PC-3 (cell line): ENCODE results near the gene TEAD4. TPM values are rescaled to one million over a fixed set of nuclear protein-coding genes. Genes with fewer than 3 reads are reported as not detected.

ENCODE experiments used
- ATAC-seq: fragments of 200-7000 bp; cut with Tn5 transposase; 2 replicates; pipeline ENCODE4 v1.9.1; 2020; ENCODE audit warnings: mild to moderate bottlenecking, moderate library complexity
- BruUV-seq: library from RNA; stranded (reverse); fragments of 400-500 nt; replicated peaks from 2 replicates; lab custom pipeline; 2021; lab: Mats Ljungman, UMichigan
- CTCF ChIA-PET: fragments of 300-600 bp; sonication (Branson Sonifier 250); formaldehyde crosslinking; loops from one replicate; lab custom pipeline; 2022; ENCODE audit warnings: antibody characterized with exemption; lab: Charles Lee
- POLR2A ChIA-PET: fragments of 300-600 bp; sonication (Branson Sonifier 250); formaldehyde crosslinking; loops from one replicate; lab custom pipeline; 2022; ENCODE audit warnings: antibody characterized with exemption; ENCODE audit not compliant: unreplicated experiment; lab: Charles Lee
- DNase-seq: peaks from one replicate; pipeline ENCODE4 v3.0.0-alpha.2; 2015
- H2AFZ ChIP-seq: fragments of 300-600 bp; sonication (generic); 2 replicates; pipeline ENCODE4 v1.6.0; 2016; ENCODE audit warnings: antibody characterized with exemption, low read length
- H3F3A ChIP-seq: fragments of 300-600 bp; sonication (generic); one replicate; pipeline ENCODE4 v1.6.0; 2017; ENCODE audit warnings: antibody characterized with exemption, low read length, control low read depth, mild to moderate bottlenecking; ENCODE audit not compliant: unreplicated experiment
- H3K27ac ChIP-seq: fragments of 300-600 bp; sonication (generic); 2 replicates; pipeline ENCODE4 v1.5.1; 2016; ENCODE audit warnings: mild to moderate bottlenecking, low read length
- H3K27me3 ChIP-seq: fragments of 300-600 bp; sonication (generic); 2 replicates; pipeline ENCODE4 v1.6.1; 2016; ENCODE audit warnings: low read length, mixed read lengths
- H3K36me3 ChIP-seq: fragments of 300-600 bp; sonication (generic); 2 replicates; pipeline ENCODE4 v1.6.1; 2016; ENCODE audit warnings: low read depth, mixed run types, low read length, mixed read lengths
- H3K4me1 ChIP-seq: fragments of 300-600 bp; sonication (generic); 2 replicates; pipeline ENCODE4 v1.5.1; 2016; ENCODE audit warnings: low read length; ENCODE audit not compliant: insufficient read depth
- H3K4me2 ChIP-seq: fragments of 300-600 bp; sonication (generic); 2 replicates; pipeline ENCODE4 v1.6.0; 2016; ENCODE audit warnings: low read length
- H3K4me3 ChIP-seq: fragments of 300-600 bp; sonication (generic); 2 replicates; pipeline ENCODE4 v1.5.1; 2016; ENCODE audit warnings: mild to moderate bottlenecking, low read length, mixed read lengths
- H3K79me2 ChIP-seq: fragments of 300-600 bp; sonication (generic); 2 replicates; pipeline ENCODE4 v1.6.1; 2017; ENCODE audit warnings: low read length, mixed read lengths
- H3K9ac ChIP-seq: fragments of 300-600 bp; sonication (generic); 2 replicates; pipeline ENCODE4 v1.6.0; 2016; ENCODE audit warnings: mild to moderate bottlenecking, low read length
- H3K9me2 ChIP-seq: fragments of 300-600 bp; sonication (generic); replicated peaks from 2 replicates; pipeline ENCODE4 v1.6.1; 2016; ENCODE audit warnings: mixed run types, low read length, mixed read lengths
- H3K9me3 ChIP-seq: fragments of 300-600 bp; sonication (generic); 2 replicates; pipeline ENCODE4 v1.6.1; 2016; ENCODE audit warnings: low read length, mixed read lengths
- H4K20me1 ChIP-seq: fragments of 300-600 bp; sonication (generic); 2 replicates; pipeline ENCODE4 v1.6.1; 2016; ENCODE audit warnings: low read length, mixed read lengths
- CTCF ChIP-seq: fragments of 300-600 bp; sonication (generic); conservative IDR thresholded peaks from 2 replicates; pipeline ENCODE4 v1.5.1; 2017; ENCODE audit warnings: antibody characterized with exemption, low read depth, mild to moderate bottlenecking, low read length
- EZH2 ChIP-seq: fragments of 300-600 bp; sonication (generic); IDR thresholded peaks from one replicate; pipeline ENCODE4 v1.6.1; 2017; ENCODE audit warnings: antibody characterized with exemption, mild to moderate bottlenecking, low read length; ENCODE audit not compliant: unreplicated experiment
- EZH2phosphoT487 ChIP-seq: fragments of 300-600 bp; sonication (generic); IDR thresholded peaks from 2 replicates; pipeline ENCODE4 v1.6.1; 2018; ENCODE audit warnings: mild to moderate bottlenecking, antibody characterized with exemption, low read length, borderline replicate concordance
- intact Hi-C: fragments of 100-400 bp; cut with micrococcal nuclease; formaldehyde crosslinking; loops from 2 replicates; pipeline ENCODE4 v1.9.0; 2023
- total RNA-seq: library from RNA; depleted of rRNA; stranded (reverse); fragments of >200 nt; gene quantifications from 2 replicates; pipeline ENCODE4 v1.2.3, GENCODE V29; 2014

The TEAD4 gene
- total RNA-seq, 1 experiment from 2014 or later, result 22.3 TPM

GRCh38 chr12:2934371-2934770, 24.8 kb upstream of the TEAD4 start:
- ChIA-PET POLR2A (no interaction called here), CTCF (no interaction called here)
- Histone ChIP-seq H3F3A (no peaks in the 10 kb centered on the region), H3K9ac (no peak overlapping the region), H3K79me2 (no peaks in the 10 kb centered on the region), H3K4me3 (no peak overlapping the region), H3K27me3 (no peaks in the 10 kb centered on the region), H3K9me3 (no peaks in the 10 kb centered on the region), H3K36me3 (peaks cover 18% of the 10 kb centered on the region), H3K4me1 (no peaks in the 10 kb centered on the region), H2AFZ (no peak overlapping the region), H4K20me1 (no peaks in the 10 kb centered on the region), H3K9me2 (no peaks in the 10 kb centered on the region), H3K27ac (no peak overlapping the region), H3K4me2 (no peak overlapping the region)
- intact Hi-C loops, result no loop called here
- BruUV-seq, result no TSS peak
- no peak for DNase-seq
- ATAC-seq, result no peak
- TF ChIP-seq EZH2phosphoT487, result no peak
- TF ChIP-seq EZH2, result no peak
- TF ChIP-seq CTCF, result no peak

- no peak for DNase-seq
- H2AFZ ChIP-seq, result no peak overlapping the region
- no peaks in the 10 kb centered on the region for H4K20me1 ChIP-seq
- H3K27me3 ChIP-seq, result no peaks in the 10 kb centered on the region
- no peaks in the 10 kb centered on the region for H3K9me2 ChIP-seq
- H3K4me2 ChIP-seq, result no peak overlapping the region
- intact Hi-C loops, result no loop called here
- no peak overlapping the region for H3K27ac ChIP-seq
- no peaks in the 10 kb centered on the region for H3K4me1 ChIP-seq
- ATAC-seq, result no peak
- no peaks in the 10 kb centered on the region for H3K79me2 ChIP-seq
- TF ChIP-seq EZH2phosphoT487, result no peak
- TF ChIP-seq EZH2, result no peak
- TF ChIP-seq CTCF, result no peak
- POLR2A ChIA-PET, result no interaction called here
- H3F3A ChIP-seq, result no peaks in the 10 kb centered on the region
- no TSS peak for BruUV-seq
- no peak overlapping the region for H3K9ac ChIP-seq
- H3K36me3 ChIP-seq, result peaks cover 15% of the 10 kb centered on the region; the same call in 1 of the 2 replicates
- no peak overlapping the region for H3K4me3 ChIP-seq
- no peaks in the 10 kb centered on the region for H3K9me3 ChIP-seq
- CTCF ChIA-PET, result no interaction called here
These were observed 22.9 kb upstream of the TEAD4 start for GRCh38 chr12:2936301-2936700.

GRCh38 chr12:2937500-2937899, 21.7 kb upstream of the TEAD4 start:
- H3K4me3 ChIP-seq, result no peak overlapping the region
- ATAC-seq (no peak), DNase-seq (no peak)
- H3K9me3 ChIP-seq, result no peaks in the 10 kb centered on the region
- H3K4me2 ChIP-seq, result no peak overlapping the region
- H4K20me1 ChIP-seq, result no peaks in the 10 kb centered on the region
- H3K9ac ChIP-seq, result no peak overlapping the region
- TF ChIP-seq EZH2phosphoT487 (no peak), CTCF (no peak), EZH2 (no peak)
- no peak overlapping the region for H3K27ac ChIP-seq
- no peaks in the 10 kb centered on the region for H3K27me3 ChIP-seq
- H3K36me3 ChIP-seq, result peaks cover 6% of the 10 kb centered on the region; the same call in 1 of the 2 replicates
- ChIA-PET POLR2A (no interaction called here), CTCF (no interaction called here)
- no peak overlapping the region for H2AFZ ChIP-seq
- no peaks in the 10 kb centered on the region for H3F3A ChIP-seq
- H3K9me2 ChIP-seq, result no peaks in the 10 kb centered on the region
- no peaks in the 10 kb centered on the region for H3K4me1 ChIP-seq
- no peaks in the 10 kb centered on the region for H3K79me2 ChIP-seq
- intact Hi-C loops, result no loop called here
- BruUV-seq, result no TSS peak
